ENCODE measurements around the gene MORC1. TPM values are rescaled to one million over a fixed set of nuclear protein-coding genes. Genes with fewer than 3 reads are reported as not detected.

MORC1 gene
- total and polyA plus RNA-seq, 3 donors from 2014 or later, result 15.4 to 19.4 (median 16.0) TPM

- Histone ChIP-seq H3K4me3 (no peak overlapping the region), H3K4me1 (no peaks in the 10 kb centered on the region), H3K27ac (no peak overlapping the region), H3K36me3 (ENCODE audit: low read depth, missing control alignments) (no peaks in the 10 kb centered on the region), H3K9me3 (no peaks in the 10 kb centered on the region), H3K27me3 (no peaks in the 10 kb centered on the region)
- DNase-seq, result no peak
- 84 to 85% methylated on average over 2 of the region's 2 CpGs for WGBS, 2 donors
- intact Hi-C loops (cut with DNase I; ENCODE audit: low total_unique reads), result no loop called here
- TF ChIP-seq POLR2A (IDR thresholded peaks at IDR 0.05), result no peak
- no peak for TF ChIP-seq CTCF (IDR thresholded peaks at IDR 0.05)
Observed at GRCh38 chr3:109127553-109127952, 9.6 kb upstream of the MORC1 start.

- no peak overlapping the region for H3K4me3 ChIP-seq
- no peak for DNase-seq
- H3K36me3 ChIP-seq (ENCODE audit: low read depth, missing control alignments), result no peaks in the 10 kb centered on the region
- no peaks in the 10 kb centered on the region for H3K27me3 ChIP-seq
- H3K27ac ChIP-seq, result no peak overlapping the region
- intact Hi-C loops (cut with DNase I; ENCODE audit: low total_unique reads), result no loop called here
- TF ChIP-seq POLR2A (IDR thresholded peaks at IDR 0.05) (no peak), CTCF (IDR thresholded peaks at IDR 0.05) (no peak)
- H3K9me3 ChIP-seq, result no peaks in the 10 kb centered on the region
- H3K4me1 ChIP-seq, result no peaks in the 10 kb centered on the region
Observed at GRCh38 chr3:109125902-109126301, 8.0 kb upstream of the MORC1 start.

GRCh38 chr3:109122690-109123089 lies 4.8 kb upstream of the MORC1 start:
- no peak for DNase-seq
- Histone ChIP-seq H3K9me3 (no peaks in the 10 kb centered on the region), H3K36me3 (ENCODE audit: low read depth, missing control alignments) (no peaks in the 10 kb centered on the region), H3K27me3 (no peaks in the 10 kb centered on the region), H3K4me1 (no peaks in the 10 kb centered on the region), H3K27ac (no peak overlapping the region), H3K4me3 (no peak overlapping the region)
- intact Hi-C loops (cut with DNase I; ENCODE audit: low total_unique reads), result no loop called here
- TF ChIP-seq POLR2A (IDR thresholded peaks at IDR 0.05) (no peak), CTCF (IDR thresholded peaks at IDR 0.05) (no peak)

GRCh38 chr3:109118584-109118983 lies 650 bp upstream of the MORC1 start:
- Histone ChIP-seq H3K9me3 (no peaks in the 10 kb centered on the region), H3K27ac (no peak overlapping the region), H3K4me3 (peak overlapping the region; percentile 50 to 53), H3K4me1 (no peaks in the 10 kb centered on the region), H3K36me3 (ENCODE audit: low read depth, missing control alignments) (no peaks in the 10 kb centered on the region), H3K27me3 (no peaks in the 10 kb centered on the region)
- DNase-seq, result no peak
- intact Hi-C loops (cut with DNase I; ENCODE audit: low total_unique reads), result no loop called here
- 59 to 79% methylated on average over 7 of the region's 7 CpGs for WGBS, 2 donors
- TF ChIP-seq POLR2A (IDR thresholded peaks at IDR 0.05), result no peak
- TF ChIP-seq CTCF (IDR thresholded peaks at IDR 0.05), result no peak

GRCh38 chr3:109116031-109116430 lies 1.9 kb downstream of the MORC1 start:
- WGBS, 2 donors, result 63 to 74% methylated on average over 2 of the region's 2 CpGs
- no peaks in the 10 kb centered on the region for H3K27me3 ChIP-seq
- no peak for TF ChIP-seq POLR2A (IDR thresholded peaks at IDR 0.05)
- TF ChIP-seq CTCF (IDR thresholded peaks at IDR 0.05), result no peak
- H3K9me3 ChIP-seq, result no peaks in the 10 kb centered on the region
- intact Hi-C loops (cut with DNase I; ENCODE audit: low total_unique reads), result no loop called here
- H3K36me3 ChIP-seq (ENCODE audit: low read depth, missing control alignments), result no peaks in the 10 kb centered on the region
- H3K27ac ChIP-seq, result no peak overlapping the region
- no peak overlapping the region for H3K4me3 ChIP-seq
- DNase-seq, result no peak
- no peaks in the 10 kb centered on the region for H3K4me1 ChIP-seq

Measured in testis (tissue), 3 donors.